Measurements from ENCODE around the gene AK8. TPM values are rescaled to one million over a fixed set of nuclear protein-coding genes. Genes with fewer than 3 reads are reported as not detected.

Gene AK8, protein sequence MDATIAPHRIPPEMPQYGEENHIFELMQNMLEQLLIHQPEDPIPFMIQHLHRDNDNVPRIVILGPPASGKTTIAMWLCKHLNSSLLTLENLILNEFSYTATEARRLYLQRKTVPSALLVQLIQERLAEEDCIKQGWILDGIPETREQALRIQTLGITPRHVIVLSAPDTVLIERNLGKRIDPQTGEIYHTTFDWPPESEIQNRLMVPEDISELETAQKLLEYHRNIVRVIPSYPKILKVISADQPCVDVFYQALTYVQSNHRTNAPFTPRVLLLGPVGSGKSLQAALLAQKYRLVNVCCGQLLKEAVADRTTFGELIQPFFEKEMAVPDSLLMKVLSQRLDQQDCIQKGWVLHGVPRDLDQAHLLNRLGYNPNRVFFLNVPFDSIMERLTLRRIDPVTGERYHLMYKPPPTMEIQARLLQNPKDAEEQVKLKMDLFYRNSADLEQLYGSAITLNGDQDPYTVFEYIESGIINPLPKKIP
- polyA plus RNA-seq (ENCODE audit: insufficient read length in 4 of 4): 1 to 10 TPM; 3.2 to 4.4 (median 4.1) TPM

DNA sequence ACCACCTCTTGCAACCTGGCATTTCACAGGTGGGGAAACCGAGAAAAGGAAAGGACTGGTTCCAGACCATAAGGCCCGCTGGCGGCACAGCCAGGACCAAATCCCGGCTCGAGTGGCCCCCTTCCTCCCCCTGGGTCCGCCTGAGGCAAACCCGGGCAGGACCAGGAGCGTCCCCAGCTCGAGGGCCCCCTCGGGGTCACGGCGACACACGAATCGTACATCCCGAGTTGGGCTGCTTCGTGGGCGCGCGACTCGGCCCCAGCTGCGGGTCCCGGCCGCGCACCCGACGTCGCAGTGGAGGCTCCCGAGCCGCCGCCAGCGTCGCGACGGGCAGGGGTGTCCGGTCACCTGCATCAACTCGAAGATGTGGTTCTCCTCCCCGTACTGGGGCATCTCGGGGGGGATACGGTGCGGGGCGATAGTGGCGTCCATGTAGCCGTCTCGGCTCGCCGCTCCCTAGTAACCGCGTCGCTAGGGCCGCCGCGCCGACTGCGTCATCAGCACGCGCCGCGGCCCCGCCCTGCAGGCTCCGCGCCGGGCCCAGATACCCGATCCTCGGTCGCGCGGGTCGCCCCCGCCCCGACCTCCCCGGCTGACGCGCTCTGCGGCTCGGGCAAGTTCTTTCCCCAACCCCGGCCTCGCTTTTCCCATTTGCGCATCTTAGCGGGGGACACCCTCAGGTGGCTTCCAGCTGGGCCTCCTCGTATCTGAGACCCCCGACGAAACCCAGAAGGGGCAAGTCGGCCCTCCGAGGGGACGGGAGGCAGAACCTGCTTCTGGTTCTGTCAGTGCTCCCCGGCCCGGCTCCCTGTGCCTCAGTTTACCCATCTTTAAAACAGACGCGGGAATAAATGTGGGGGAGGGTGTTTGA lies at the start of gene AK8:
AK8 (minus strand) TSS at position 461 of the 871 bp plus-strand sequence; CDS start at position 432, 29 bp downstream.
- peak; percentile 61 to 79 (median 66) for DNase-seq (ENCODE audit: low read depth in 4 of 4, low spot score in 3 of 4)

DNA sequence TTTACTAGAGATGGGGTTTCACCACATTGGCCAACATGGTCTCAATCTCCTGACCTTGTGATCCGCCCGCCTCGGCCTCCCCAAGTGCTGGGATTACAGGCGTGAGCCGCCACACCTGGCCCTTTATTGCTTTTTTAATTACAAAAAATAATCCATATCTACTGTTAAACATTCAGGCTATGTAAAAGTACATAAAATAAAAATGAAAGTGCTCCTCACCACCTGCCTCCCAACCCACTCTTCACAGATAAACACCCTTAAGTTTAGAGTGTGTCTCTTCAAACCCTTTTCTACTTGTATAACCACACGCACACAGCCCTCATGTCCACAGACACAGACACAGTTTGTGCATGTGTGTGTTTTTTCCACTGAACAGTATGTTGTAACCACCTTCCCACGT lies 49.6 kb upstream of the AK8 start:
- no peak for DNase-seq (ENCODE audit: low read depth in 4 of 4, low spot score in 3 of 4)

DNA sequence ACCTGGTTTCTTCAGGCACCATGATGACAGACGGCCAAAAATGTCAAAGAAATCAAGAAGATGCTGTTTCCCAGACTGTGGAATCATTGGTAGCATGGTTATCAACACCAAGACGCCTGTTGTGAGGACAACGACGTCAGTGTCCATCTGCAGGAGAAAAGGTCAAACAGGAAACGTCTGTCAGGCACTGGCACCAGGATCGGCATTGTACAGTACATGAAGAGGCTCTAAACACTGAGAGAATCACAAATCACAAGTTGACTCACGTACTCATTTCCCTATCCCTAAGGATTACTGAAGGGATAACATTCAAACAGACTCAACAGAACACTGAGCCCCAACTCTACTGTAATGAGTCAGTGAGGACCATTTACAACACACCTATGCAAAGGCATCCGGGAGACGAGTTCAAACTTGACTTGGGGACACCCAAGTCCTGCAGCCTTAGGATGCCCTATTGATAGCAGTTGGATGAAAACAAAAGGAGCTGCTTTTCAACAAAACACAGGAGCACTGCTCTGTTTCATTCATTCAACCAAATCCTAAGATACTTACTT lies 45.3 kb upstream of the AK8 start:
- DNase-seq (ENCODE audit: low read depth in 4 of 4, low spot score in 3 of 4): no peak

DNA sequence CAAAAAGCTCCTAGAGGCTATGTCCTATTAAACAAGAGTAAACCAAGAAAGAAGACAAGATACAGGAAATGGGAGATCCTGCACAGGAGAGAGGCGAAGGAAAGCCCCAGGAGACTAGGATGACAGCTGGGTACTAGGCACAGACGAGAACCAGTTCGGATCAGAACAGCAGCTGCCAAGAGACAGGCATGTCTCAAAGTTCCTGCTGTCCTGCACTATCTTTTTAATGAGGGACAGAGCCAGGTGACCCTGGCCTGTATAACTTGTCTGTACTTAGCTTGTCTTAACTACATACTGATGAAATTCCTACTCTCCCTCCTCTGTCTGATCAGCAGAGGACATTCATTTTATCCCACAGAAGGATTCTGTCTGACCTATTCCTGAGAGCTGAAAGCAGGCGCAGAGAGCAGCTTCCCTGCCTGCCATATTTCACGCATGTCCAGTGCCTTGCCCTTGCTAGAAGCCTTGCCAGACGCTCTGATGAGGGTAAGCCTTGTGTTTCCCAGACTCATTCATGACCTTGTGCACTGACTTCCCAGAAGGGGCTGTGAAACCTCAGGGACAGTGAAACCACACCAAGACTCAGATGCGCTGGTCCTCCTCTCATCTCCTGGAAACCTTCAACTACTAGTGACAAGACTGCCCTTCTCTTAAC lies 41.7 kb upstream of the AK8 start:
- DNase-seq (ENCODE audit: low read depth in 4 of 4, low spot score in 3 of 4): no peak

DNA sequence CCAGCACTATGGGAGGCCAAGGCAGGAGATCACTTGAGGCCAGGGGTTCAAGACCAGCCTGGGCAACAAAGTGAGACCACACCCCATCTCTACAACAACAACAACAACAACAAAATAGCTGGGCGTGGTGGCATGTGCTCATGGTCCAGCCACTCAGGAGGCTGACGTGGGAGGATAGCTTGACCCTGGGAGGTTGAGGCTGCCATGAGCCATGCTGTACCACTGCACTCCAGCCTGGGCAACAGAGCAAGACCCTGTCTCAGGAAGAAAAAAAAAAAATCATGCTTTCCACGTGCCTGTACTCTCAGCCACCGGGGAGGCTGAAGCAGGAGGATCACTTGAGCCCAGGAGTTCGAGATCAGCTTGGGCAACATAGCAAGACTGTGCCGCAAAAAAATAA lies 36.8 kb upstream of the AK8 start:
- DNase-seq (ENCODE audit: low read depth in 4 of 4, low spot score in 3 of 4): no peak

GRCh38 chr9:132912131-132912530 lies 34.0 kb upstream of the AK8 start:
- DNase-seq (ENCODE audit: low read depth in 4 of 4, low spot score in 3 of 4): no peak

GRCh38 chr9:132910376-132910775 lies 32.3 kb upstream of the AK8 start:
- DNase-seq (ENCODE audit: low read depth in 4 of 4, low spot score in 3 of 4): no peak

GRCh38 chr9:132909311-132909710 lies 31.2 kb upstream of the AK8 start:
- DNase-seq (ENCODE audit: low read depth in 4 of 4, low spot score in 3 of 4): no peak

DNA sequence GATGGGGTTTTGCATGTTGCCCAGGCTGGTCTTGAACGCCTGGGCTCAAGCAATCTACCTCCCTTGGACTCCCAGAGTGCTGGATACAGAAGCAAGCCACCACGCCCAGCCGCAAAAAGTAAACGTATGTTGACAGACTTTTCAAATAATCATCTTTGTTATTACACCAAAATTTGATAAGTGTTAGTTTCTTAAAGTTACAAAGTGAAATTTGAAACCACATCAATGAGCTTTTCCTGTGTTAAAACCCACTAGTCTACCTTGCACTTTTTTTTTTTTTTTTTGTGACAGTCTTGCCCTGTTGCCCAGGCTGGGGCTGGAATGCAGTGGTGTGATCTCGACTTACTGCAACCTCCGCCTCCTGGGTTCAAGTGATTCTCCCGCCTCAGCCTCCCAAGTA lies 30.6 kb upstream of the AK8 start:
- no peak for DNase-seq (ENCODE audit: low read depth in 4 of 4, low spot score in 3 of 4)

GRCh38 chr9:132905726-132906125 lies 27.6 kb upstream of the AK8 start:
- no peak for DNase-seq (ENCODE audit: low read depth in 4 of 4, low spot score in 3 of 4)

DNA sequence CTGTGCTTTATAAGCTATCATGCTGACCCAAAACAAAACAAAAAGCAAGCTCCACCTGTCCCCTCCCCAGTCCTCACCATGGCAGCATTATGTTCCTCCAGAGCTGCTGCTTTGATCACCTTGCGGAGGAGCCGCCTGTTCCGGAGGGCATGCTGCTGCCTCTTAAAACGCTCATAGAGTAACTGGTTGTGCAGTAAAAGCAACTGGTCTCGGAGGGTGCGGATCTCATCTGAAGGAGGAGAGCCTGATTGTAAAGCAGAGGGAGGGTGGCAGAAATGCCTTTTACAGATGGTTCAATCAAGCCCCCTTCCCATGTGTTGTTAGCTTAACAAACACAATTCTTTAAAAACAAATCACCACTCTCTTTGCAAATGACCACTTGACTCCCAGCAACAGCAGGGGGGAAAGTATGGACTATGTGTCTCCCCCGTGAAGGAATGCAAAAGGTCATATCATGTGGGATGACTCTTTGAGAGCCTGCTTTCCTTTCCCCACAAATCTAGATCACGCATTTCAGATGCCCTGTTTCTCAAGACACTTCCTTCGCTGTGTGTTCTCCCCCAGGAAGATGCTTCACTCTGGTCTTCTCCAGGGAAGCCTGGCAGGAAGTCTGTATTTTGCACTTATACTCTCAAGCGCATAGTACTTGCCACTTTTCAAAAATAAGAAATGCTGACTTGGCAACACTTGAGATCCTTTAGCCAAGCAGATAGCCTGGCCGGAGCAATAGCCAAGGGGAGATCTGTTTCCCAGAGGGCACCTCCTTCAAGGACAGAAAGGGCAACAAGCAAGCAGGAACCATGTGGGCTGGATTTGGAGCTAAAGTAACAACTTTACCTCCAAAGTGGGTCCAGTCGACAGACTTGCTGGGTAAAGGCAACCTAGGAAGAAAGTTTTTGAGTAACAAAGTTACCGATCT lies 25.7 kb upstream of the AK8 start:
- no peak for DNase-seq (ENCODE audit: low read depth in 4 of 4, low spot score in 3 of 4)

GRCh38 chr9:132901858-132902831 lies 24.1 kb upstream of the AK8 start:
- peak in 3 of 4 donors; percentile 63 to 69 (median 64) for DNase-seq (ENCODE audit: low read depth in 4 of 4, low spot score in 3 of 4)

- DNase-seq (ENCODE audit: low read depth in 4 of 4, low spot score in 3 of 4): no peak
Observed at GRCh38 chr9:132898051-132898450, 20.0 kb upstream of the AK8 start.

DNA sequence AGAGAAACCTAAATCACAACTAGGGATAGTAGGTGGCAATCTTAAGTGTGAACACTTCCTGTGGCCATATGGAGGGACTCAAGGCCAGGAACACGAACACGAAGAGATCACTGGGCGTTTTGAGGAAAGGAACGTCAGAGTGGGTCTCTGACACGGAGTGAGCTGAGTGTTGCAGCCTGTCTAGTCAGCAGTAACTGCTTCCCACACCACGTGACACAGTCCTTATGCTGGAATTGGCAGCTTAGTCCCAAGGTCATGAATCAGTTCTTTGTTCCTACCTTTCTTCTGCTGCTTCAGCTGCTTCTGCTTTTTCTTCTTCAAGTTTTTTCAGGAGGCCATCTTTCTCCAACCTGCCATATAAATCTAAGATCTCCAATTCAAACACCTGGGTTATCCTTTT lies 18.8 kb upstream of the AK8 start:
- no peak for DNase-seq (ENCODE audit: low read depth in 4 of 4, low spot score in 3 of 4)

DNA sequence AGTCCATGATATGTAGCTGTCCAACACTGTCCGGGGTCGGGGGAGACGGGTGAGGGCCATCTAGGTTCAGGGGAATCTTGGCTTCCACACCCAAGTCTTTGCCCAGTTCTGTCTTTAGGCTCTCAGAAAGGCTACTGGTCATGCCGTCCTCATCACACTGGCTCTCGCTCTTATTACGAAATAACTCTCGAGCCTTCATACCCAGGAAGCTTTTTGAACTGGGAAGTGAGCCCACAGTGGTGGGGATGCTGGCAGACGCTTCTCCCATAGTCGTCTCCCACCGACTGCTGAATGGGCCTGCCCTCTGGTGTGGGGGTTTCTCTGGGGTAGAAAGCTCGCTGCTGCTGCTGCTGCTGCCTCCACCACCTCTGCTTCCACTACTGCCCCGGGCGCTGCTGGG lies 18.2 kb upstream of the AK8 start:
- DNase-seq (ENCODE audit: low read depth in 4 of 4, low spot score in 3 of 4): no peak

DNA sequence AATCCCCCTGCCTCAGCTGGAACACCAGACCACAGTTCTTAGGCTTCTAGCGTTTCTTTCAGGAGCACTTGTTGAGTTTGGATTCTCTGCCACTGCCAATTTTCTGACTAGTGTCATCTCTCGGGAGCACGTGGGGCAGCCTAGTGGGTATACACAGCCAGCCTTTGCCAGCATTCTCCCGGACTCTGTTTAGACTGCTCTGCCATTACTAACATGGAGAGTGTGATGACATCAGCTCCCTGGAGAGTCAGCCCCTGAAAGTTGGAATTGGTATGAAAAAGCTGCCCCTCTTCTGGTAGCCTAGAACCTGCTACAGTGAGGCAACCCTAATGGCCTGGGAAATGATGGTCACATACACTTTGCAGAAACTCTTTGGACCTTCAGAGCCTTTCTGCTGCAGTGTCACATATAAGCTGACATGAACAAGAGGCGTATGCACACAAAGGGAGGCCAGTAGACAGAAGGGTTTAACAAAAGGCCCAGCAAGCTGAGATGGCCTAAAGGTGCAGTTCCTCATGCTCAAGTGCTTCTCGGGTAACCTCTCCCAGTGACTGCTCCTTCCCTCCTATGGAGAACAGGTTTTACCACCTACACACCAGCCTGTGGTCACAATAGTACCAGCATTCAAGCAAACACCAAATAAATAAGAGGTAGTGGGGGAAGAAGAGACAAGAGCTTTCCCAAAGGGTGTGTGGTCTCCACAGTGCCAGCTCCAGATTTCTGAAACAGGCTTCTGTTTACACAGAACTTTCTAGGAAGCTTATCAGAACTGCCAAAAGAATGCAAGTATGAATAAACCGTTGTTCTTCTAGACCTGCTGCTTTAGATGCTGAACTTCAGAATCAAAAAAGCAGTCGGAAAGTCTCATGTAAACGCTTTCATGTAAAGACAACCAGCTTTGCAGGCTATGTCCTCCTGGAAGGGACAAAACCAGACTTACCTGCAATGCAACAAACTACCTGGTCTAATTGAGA lies 17.1 kb upstream of the AK8 start:
- no peak for DNase-seq (ENCODE audit: low read depth in 4 of 4, low spot score in 3 of 4)

GRCh38 chr9:132894346-132894745 lies 16.3 kb upstream of the AK8 start:
- DNase-seq (ENCODE audit: low read depth in 4 of 4, low spot score in 3 of 4): no peak
